HepG2 (cell line): Measurements from ENCODE around the gene PLSCR1. TPM values are rescaled to one million over a fixed set of nuclear protein-coding genes. Genes with fewer than 3 reads are reported as not detected.

ENCODE experiments used
- ATF5 ChIP-seq: sonication (generic); formaldehyde crosslinking; IDR thresholded peaks from 2 replicates; pipeline ENCODE4 v1.4.0; 2020; ENCODE audit warnings: mild to moderate bottlenecking, low read depth, missing genetic modification reagents
- BRCA1 ChIP-seq: sonication (generic); formaldehyde crosslinking; IDR thresholded peaks from 2 replicates; pipeline ENCODE4 v1.4.0; 2020; ENCODE audit warnings: missing genetic modification reagents
- FOXA3 ChIP-seq: IDR thresholded peaks from 2 replicates; pipeline ENCODE4 v1.6.1; 2016; ENCODE audit warnings: missing genetic modification reagents, missing compliant biosample characterization
- NCOA1 ChIP-seq: sonication (generic); formaldehyde crosslinking; IDR thresholded peaks from 2 replicates; pipeline ENCODE4 v1.9.0; 2021; ENCODE audit warnings: missing genetic modification reagents
- POLR2AphosphoS2 ChIP-seq: IDR thresholded peaks from 2 replicates; pipeline ENCODE4 v1.6.1; 2011; ENCODE audit warnings: low read depth, low read length, improper control_type of control experiment
- RELA ChIP-seq: sonication (generic); formaldehyde crosslinking; IDR thresholded peaks from 2 replicates; pipeline ENCODE4 v1.4.0; 2020; ENCODE audit warnings: missing genetic modification reagents
- SMAD9 ChIP-seq: sonication (generic); formaldehyde crosslinking; IDR thresholded peaks from 2 replicates; pipeline ENCODE4 v1.5.1; 2020; ENCODE audit warnings: mild to moderate bottlenecking, missing genetic modification reagents
- ZFP90 ChIP-seq: sonication (generic); formaldehyde crosslinking; IDR thresholded peaks from 2 replicates; pipeline ENCODE4 v1.8.0; 2022; ENCODE audit warnings: missing genetic modification reagents, mild to moderate bottlenecking, inconsistent platforms, borderline replicate concordance
- ZFY ChIP-seq: sonication (generic); formaldehyde crosslinking; IDR thresholded peaks from 2 replicates; pipeline ENCODE4 v1.4.0; 2020; ENCODE audit warnings: missing genetic modification reagents
- ZKSCAN1 ChIP-seq: fragments of 150-350 bp; IDR thresholded peaks from 2 replicates; pipeline ENCODE4 v1.6.1; 2014; ENCODE audit warnings: low read length
- ZNF20 ChIP-seq: sonication (generic); formaldehyde crosslinking; IDR thresholded peaks from 2 replicates; pipeline ENCODE4 v1.4.0; 2020; ENCODE audit warnings: mild to moderate bottlenecking, moderate library complexity, missing genetic modification reagents
- ZNF225 ChIP-seq: sonication (generic); formaldehyde crosslinking; IDR thresholded peaks from 2 replicates; pipeline ENCODE4 v1.4.0; 2020; ENCODE audit warnings: mild to moderate bottlenecking, missing genetic modification reagents
- ZNF431 ChIP-seq: sonication (generic); formaldehyde crosslinking; IDR thresholded peaks from 2 replicates; pipeline ENCODE4 v1.9.0; 2022; ENCODE audit warnings: missing genetic modification reagents, low read depth, mild to moderate bottlenecking, borderline replicate concordance
- ZNF567 ChIP-seq: sonication (generic); formaldehyde crosslinking; IDR thresholded peaks from 2 replicates; pipeline ENCODE4 v1.8.1; 2023; ENCODE audit warnings: mild to moderate bottlenecking, missing genetic modification reagents, borderline replicate concordance
- polyA plus RNA-seq, 8 experiments: library from polyadenylated mRNA; depleted of rRNA in 3 of 8; stranded (reverse) in 7 of 8; unstranded in 1 of 8; fragments of >200 nt; fragmentation: Illumina TruSeq in 4 of 8; extraction: Trizol in 4 of 8; gene quantifications; 2 replicates each; pipeline versions ENCODE4 v1.2.1 to v1.2.3, GENCODE V29; 2011 to 2016; ENCODE audit warnings: low read depth in 4 of 8, missing spikeins in 1 of 8, mixed read lengths in 1 of 8; ENCODE audit not compliant: insufficient read depth in 1 of 8
- total RNA-seq, 5 experiments: library from RNA; depleted of rRNA; stranded (reverse); fragments of >200 nt; fragmentation: Illumina TruSeq; extraction: Trizol; gene quantifications; 2 replicates each; pipeline ENCODE4 v1.2.3, GENCODE V29; 2016; ENCODE audit warnings: low read depth in 1 of 5
- TF ChIP-seq, protein P1 (sequence below): sonication (generic); formaldehyde crosslinking; IDR thresholded peaks from 2 replicates; pipeline ENCODE4 v1.4.0; 2020; ENCODE audit warnings: mild to moderate bottlenecking, missing genetic modification reagents
- TF ChIP-seq, protein P2 (sequence below): conservative IDR thresholded peaks from 2 replicates; pipeline ENCODE4 v1.6.1; 2018; ENCODE audit warnings: missing genetic modification reagents

Gene PLSCR1
- total and polyA plus RNA-seq, 2 of the 13 experiments (the other 11 are each of a cell fraction or from before 2014, with no cell fraction given), result 33.8 to 34.1 TPM

GRCh38 chr3:146544002-146544928, at the start of gene PLSCR1 (continued):
- TF ChIP-seq ATF5 (CRISPR knock-in tag), result no peak
- no peak for TF ChIP-seq ZNF567 (CRISPR knock-in tag)
- peak; percentile 73 for TF ChIP-seq ZFY (CRISPR knock-in tag)
- no peak for TF ChIP-seq POLR2AphosphoS2
- no peak for TF ChIP-seq ZNF20
- no peak for TF ChIP-seq ZKSCAN1
- 0 out of 2 replicates have a peak, but pooled peaks have one; percentile 48 for TF ChIP-seq NCOA1
- TF ChIP-seq, protein P1, sequence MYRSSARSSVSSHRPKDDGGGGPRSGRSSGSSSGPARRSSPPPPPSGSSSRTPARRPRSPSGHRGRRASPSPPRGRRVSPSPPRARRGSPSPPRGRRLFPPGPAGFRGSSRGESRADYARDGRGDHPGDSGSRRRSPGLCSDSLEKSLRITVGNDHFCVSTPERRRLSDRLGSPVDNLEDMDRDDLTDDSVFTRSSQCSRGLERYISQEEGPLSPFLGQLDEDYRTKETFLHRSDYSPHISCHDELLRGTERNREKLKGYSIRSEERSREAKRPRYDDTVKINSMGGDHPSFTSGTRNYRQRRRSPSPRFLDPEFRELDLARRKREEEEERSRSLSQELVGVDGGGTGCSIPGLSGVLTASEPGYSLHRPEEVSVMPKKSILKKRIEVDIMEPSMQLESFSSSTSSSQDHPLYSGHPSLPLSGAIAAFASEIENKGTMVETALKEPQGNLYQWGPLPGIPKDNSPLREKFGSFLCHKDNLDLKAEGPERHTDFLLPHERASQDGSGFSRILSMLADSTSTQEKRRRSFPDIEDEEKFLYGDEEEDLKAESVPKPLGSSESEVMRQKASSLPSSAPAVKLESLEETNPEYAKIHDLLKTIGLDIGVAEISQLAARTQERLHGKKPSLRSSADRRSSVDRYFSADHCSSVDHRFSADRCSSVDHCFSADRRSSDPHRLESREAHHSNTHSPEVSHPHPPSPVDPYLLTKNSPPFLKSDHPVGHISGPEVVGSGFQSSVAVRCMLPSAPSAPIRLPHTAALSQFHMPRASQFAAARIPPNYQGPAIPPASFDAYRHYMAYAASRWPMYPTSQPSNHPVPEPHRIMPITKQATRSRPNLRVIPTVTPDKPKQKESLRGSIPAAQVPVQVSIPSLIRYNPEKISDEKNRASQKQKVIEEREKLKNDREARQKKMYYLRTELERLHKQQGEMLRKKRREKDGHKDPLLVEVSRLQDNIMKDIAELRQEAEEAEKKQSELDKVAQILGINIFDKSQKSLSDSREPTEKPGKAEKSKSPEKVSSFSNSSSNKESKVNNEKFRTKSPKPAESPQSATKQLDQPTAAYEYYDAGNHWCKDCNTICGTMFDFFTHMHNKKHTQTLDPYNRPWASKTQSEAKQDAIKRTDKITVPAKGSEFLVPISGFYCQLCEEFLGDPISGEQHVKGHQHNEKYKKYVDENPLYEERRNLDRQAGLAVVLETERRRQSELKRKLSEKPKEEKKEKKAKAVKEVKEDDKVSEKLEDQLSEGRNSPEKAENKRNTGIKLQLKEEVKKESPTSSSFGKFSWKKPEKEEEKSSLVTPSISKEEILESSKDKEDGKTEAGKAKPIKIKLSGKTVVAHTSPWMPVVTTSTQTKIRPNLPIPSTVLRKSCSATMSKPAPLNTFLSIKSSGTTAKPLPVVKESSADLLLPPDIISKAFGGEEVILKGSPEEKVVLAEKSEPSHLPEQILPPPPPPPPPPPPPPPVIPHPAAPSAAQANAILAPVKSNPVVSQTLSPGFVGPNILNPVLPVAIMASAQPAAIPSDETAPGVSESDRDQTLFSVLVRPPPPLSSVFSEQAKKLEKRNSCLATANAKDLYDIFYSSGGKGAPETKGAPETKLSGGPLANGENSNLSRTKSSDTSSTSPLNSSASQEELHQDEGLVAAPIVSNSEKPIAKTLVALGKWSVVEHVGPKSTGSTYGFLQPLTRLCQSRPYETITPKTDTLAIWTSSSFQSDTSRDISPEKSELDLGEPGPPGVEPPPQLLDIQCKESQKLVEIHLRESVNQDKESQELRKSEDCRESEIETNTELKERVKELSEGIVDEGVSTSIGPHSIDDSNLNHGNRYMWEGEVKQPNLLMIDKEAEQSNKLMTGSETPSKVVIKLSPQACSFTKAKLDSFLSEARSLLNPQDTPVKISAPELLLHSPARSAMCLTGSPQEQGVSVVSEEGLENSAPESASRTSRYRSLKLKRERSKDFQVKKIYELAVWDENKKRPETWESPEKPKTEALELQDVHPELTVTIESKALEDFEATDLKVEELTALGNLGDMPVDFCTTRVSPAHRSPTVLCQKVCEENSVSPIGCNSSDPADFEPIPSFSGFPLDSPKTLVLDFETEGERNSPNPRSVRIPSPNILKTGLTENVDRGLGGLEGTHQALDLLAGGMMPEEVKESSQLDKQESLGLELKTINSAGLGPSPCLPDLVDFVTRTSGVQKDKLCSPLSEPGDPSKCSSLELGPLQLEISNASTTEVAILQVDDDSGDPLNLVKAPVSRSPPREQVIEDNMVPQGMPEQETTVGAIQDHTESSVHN, result 0 out of 2 replicates have a peak, but pooled peaks have one; percentile 35
- TF ChIP-seq ZNF225 (CRISPR knock-in tag), result no peak
- TF ChIP-seq RELA (CRISPR knock-in tag), result no peak
- no peak for TF ChIP-seq BRCA1 (CRISPR knock-in tag)
- peak; percentile 68; the same call in 1 of the 2 replicates for TF ChIP-seq ZFP90 (CRISPR knock-in tag)
- no peak for TF ChIP-seq ZNF431
- TF ChIP-seq SMAD9 (CRISPR knock-in tag), result no peak
- TF ChIP-seq FOXA3, result peak; percentile 53; the same call in 1 of the 2 replicates
- TF ChIP-seq, protein P2, sequence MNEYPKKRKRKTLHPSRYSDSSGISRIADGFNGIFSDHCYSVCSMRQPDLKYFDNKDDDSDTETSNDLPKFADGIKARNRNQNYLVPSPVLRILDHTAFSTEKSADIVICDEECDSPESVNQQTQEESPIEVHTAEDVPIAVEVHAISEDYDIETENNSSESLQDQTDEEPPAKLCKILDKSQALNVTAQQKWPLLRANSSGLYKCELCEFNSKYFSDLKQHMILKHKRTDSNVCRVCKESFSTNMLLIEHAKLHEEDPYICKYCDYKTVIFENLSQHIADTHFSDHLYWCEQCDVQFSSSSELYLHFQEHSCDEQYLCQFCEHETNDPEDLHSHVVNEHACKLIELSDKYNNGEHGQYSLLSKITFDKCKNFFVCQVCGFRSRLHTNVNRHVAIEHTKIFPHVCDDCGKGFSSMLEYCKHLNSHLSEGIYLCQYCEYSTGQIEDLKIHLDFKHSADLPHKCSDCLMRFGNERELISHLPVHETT (CRISPR knock-in tag), result no peak
